ENCODE data around the gene GNLY.

GRCh38 chr2:85659324-85659981 is 34.7 kb upstream of the GNLY start:
- no peak for TF ChIP-seq CTCF (IDR thresholded peaks at IDR 0.05)
- TF ChIP-seq POLR2A (IDR thresholded peaks at IDR 0.05): no peak
